Posterior vena cava (tissue), 2 donors: ENCODE data around the gene SBK3. TPM values are rescaled to one million over a fixed set of nuclear protein-coding genes. Genes with fewer than 3 reads are reported as not detected.

Experiments
- DNase-seq: peaks from one replicate; pipeline ENCODE4 v3.0.0-alpha.2; 2020; ENCODE audit warnings: low spot score
- intact Hi-C, 2 donors: fragments of 100-400 bp; cut with DNase I; formaldehyde crosslinking; loops; one replicate each; pipeline versions ENCODE4 v1.14.1 to v1.14.2; 2022 to 2023
- total RNA-seq, 2 donors: library from RNA; stranded (reverse); fragmentation: NEBNext Ultra II Directional; extraction: Animal tissue kit (Norgen Biotek cat#: 25700); gene quantifications; one replicate each; pipeline ENCODE4 v1.2.1, GENCODE V29; 2021
- donor health status: DM: yes; HTN: yes; CAD: no.
- donor health status: DM: yes; HTN: yes; CAD: no.

Gene SBK3
- total RNA-seq, 2 donors from 2014 or later: not detected

DNA sequence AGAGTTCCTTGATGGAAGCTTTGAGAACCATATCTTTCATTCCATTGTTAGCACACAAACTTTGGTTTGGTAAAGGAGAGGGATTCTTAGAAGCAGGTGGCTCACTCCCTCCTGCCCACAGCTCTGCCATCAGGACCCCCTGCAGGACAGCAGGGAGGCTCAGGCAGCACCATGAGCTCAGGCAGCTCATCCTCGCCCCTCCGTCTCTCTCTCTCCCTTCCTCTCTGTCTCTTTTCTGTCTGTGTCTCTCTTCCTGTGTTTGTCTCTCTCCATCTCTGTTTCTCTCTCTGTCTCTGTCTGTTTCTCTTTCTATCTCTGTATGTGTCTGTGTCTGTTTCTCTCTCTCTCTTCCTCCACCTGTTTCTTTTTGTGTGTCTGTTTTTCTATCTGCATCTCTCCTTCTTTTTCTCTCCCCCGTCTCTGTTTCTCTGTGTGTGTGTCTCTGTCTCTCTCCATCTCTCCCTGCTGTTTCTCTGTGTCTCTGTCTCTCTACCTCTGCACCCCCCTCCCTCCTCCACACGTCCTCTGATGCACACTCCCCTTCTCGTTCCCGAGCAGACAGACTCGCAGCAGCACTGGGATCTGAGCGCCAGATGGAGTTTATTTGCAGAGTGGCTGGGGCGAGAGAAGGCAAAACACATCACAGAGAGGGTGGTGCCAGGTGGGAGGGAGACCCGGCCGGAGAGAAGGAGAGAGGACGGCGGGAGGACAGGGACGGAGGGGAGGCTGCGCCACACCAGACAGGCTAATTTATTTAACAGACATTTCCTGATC is 17.1 kb downstream of the SBK3 start:
- DNase-seq: no peak
- intact Hi-C loops: loop anchor here in 1 of 2 donors (5.0 kb wide), 1 partner anchor 49 kb away; no protein-coding TSS in a partner anchor

DNA sequence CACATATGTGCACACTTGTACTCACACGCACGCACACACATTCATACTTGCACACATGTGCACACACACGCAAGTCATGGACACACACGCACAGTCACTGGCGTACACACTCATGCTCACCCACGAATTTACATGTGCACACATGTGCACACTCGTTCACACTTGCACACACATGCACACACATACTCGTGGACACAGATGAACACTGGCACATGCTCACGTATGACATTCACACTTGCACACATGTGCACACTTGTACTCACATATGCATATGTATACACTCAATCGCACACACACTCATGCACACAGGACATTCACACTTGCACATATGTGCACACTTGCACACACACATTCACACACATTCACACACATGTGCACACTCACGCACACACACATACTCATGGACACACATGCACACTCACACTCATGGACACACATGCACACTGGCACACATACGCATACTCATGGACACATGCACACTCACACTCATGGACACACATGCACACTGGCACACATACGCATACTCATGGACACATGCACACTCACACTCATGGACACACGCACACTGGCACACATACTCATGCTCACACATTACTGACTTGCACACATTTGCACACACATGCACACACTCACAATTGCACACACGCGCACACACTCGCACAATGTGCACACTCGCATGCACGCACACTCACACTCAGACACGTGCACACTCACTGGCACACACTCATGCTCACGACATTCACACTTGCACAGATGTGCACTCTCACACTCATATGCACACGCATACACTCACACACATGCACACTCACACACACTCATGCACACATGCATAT is 17.9 kb downstream of the SBK3 start:
- DNase-seq: no peak
- intact Hi-C loops: loop anchor here in 1 of 2 donors (5.0 kb wide), 1 partner anchor 50 kb away; no protein-coding TSS in a partner anchor

DNA sequence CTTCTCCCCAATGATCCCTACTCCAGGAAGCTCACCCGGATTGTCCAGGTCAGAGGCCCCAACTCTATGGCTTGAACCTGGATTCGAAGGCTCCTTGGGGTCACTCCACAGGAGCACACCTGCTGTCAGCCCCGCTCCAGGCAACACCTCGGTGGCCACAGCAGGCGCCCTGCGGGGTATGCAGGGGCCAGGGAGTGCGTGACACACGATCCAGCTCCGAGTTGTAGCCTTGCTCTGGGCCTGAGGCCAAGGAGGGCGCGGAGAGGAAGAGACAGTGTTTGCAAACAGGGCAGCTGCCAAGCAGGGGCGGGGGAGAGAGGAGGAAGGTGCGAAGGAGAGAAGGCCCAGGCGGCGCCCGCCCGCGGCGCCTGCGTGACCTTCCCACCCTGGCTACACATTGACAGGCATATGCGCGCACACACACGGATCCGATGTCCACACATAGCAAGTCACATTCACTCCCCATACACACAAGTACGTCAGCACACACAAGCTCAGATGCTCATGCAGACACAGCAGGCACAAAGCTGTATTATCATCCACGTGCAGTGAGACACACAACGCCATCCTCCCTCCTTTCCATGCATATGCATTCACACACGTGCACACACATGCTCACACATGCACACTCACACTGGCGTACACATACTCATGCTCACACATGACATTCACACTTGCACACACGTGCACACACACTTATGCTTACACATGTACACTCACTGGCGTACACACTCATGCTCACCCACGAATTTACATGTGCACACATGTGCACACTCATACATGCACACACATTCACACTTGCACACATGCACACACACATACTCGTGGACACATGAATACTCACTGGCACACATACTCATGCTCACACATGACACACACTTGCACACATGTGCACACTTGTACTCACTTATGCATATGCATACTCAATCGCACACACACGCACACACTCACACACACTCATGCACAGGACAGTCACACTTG is 18.8 kb downstream of the SBK3 start:
- peak; percentile 76 for DNase-seq
- intact Hi-C loops: loop anchor here in 1 of 2 donors (5.0 kb wide), 1 partner anchor 51 kb away; no protein-coding TSS in a partner anchor

DNA sequence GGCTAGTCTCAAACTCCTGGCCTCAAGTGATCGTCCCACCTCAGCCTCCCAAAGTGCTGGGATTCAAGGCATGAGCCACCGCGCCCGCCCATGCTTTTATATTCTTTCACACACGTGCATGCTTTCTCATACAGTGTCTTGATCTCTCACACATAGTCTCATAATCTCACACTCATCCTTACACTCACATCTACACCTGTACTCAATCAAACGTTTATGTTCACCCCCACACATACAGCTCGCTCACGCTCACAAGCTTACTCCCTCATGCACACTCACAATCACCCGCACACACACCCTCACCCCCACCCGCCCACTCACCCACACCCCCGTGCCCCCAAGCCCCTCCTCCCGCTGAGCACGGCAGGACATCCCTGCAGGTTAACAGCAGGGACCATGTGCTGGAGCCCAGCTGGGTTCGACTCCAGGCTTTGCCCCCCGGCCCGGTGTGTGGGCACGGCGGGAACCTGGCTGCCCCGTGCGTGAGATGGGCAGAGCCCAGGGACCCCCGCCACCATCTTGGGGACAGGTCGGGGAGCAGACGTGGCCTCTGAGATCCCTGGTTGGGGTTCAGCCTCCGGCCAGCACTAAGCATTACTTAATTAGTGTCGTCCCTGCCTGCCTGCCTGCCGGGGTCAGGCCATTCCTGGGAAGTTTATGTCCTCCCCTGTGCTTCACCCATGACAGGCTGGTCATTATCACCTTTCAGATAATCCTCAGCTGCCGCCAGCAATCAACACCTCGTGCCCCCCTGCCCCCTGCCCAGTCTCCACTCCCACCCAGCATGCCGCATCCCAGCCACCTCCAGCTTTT is 19.8 kb downstream of the SBK3 start:
- DNase-seq: peak; percentile 76
- intact Hi-C loops: loop anchor here in 1 of 2 donors (5.0 kb wide), 1 partner anchor 52 kb away; no protein-coding TSS in a partner anchor

DNA sequence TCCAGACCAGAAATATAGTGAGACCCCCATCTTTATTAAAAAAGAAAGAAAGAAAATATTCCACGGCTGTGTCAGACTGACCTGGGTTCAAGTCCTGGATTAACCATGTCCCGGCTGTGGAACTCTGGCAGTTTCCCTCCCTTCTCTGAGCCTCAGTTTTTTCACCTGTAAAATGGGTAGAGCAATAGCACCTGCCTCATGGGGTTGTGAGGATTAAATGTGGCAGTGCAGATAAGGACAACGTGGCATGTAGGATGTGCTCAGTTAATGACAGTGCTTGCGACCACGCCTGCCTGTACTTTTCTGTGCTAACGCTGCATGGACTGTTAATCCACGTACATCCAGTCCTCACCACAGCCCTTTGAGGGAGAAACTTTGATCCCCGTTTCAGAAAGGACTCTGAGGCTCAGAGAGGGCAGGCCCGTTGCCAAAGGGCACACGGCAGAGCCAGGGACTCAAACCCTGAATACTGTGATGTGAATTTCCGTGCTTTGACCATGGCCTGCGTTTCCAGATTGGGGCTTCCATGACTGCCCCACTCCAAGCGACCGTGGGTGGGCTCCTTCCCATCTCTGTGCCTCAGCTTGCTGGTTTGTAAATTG is 24.6 kb downstream of the SBK3 start:
- DNase-seq: no peak
- intact Hi-C loops: no loop called here

DNA sequence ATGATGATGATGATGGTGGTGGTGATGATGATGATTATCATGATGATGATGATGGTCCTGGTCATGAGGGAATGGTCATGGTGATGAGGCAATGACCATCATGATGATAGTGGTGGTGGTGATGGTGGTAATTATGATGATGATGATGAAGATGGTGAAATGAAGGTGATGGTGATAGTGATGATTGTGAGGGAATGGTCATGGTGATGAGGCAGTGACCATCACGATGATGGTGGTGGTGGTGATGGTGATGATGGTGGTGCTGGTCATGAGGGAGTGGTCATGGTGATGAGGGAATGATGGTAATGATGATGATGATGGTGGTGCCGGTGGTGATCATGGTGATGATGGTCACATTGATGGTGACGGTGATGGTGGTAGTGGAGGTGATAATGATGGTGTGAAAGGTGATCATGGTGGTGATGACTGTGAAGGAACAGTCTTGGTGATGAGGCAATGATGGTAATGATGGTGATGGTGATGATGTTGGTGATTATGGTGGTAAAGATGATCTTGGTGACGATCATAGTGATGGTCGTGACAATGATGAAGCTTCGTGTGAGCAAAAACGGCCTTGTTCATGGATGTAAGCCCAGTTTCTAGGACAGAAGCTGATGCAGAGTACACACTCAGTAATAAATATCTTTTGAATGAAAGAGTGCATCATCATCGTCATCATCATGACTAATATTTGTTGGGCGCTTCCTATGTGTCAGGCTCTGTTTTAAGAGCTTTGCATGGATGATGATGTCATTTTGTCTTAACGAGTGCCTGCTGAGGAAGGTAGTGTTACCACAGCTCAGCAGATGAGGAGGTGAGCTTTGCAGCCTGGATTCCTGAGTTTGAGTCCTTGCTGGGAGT is 25.7 kb downstream of the SBK3 start:
- intact Hi-C loops: loop anchor here (5.0 kb wide), 2 partner anchors 68 to 88 kb away; partner anchors contain the start of gene ZNF865 (in 2 of the 2)

DNA sequence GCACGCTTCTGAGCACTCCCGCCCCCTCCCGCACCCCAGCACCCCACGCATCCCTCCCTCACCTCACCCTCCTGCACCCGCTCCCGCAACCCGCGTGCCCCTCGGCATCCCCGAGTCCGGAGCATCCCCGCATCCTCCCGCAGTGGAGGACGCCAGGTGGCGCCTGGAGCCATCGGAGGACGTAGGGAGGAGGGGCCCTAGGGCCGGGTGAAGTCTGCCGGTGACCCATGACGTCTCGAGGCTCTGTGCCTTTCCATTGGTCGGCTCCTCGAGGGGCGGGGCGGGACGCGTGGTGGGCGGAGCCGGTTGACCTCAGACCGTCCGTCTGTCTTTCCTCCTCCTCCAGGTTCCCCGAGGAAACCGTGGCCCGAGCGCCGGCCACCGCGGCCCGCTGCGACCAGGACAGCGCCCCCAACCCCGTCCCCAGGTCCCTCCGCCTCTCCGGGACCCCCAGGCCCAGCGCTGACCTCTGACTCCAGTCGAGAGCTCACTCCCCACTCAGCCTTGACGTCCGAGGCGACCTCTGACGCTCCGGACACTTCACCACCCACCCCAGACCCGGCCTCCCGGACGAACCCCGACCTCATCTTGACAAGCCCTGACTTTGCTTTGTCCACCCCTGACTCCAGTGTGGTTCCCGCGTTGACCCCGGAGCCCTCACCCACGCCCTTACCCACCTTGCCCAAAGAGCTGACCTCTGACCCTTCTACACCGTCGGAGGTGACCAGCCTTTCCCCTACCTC is 28.3 kb downstream of the SBK3 start:
- intact Hi-C loops: loop anchor here (5.0 kb wide), 2 partner anchors 70 to 90 kb away; partner anchors contain the start of gene ZNF865 (in 2 of the 2)
- DNase-seq: peak; percentile 98

More for the DNA sequence above, 25.7 kb downstream of the SBK3 start:
- DNase-seq: no peak

DNA sequence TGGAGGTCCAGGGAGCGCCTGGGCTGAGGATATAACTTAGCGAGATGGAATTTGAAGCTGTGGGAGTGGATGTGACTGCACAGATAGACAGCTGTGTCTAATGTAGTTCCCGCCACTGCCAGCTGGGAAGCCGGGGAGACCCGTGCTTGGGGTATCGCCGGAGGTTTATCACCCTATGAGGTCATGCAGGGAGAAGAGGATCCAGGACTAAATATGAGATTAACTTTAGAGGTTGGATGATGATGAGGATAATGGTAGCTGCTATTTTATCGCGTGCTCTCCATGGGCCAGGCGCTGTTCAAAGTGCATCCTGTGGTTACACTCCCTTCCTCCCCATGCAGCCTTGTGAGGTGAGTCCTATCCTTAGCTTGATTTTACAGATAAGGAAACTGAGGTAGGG is 37.2 kb downstream of the SBK3 start:
- intact Hi-C loops: loop anchor here in 1 of 2 donors (10.0 kb wide), 2 partner anchors 213 to 363 kb away; partner anchors contain the start of gene TNNT1
- DNase-seq: no peak

DNA sequence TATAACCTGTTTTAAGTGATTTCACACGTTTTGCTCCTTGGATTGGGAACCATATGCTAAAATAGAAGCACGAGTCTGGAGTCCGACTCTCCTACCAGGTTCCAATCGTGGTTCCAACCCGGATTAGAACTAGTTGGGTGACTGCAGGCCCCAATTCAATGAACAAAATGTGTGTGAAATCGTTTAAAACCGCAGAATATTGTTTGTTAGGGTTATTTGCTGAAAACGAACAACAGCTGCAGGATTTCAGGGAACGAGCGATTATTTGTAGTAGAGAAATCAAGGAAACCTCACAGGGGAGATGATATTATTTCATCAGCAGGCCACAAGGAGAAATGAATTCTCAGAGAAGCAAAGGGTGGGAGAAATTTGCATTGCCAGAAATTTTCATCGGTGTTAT is 40.4 kb downstream of the SBK3 start:
- DNase-seq: no peak
- intact Hi-C loops: loop anchor here (5.0 to 10.0 kb wide), 3 partner anchors 38 to 360 kb away; partner anchors contain the start of gene TNNT1 (in 1 of the 2)

DNA sequence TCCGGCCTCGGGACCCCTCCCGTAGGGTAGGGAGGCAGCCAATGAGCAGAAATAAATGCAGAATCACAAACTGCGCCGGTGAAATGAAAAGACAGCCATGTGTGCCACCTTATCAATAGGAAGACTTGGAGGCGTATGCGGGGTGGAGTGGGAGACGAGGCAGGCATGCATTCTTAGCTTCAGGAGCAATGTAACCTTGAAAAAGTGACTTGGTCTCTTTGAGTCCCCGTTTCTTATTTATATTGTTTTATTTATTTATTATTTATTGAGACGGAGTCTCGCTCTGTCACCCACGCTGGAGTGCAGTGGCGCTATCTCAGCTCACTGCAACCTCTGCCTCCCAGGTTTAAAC is 41.1 kb downstream of the SBK3 start:
- intact Hi-C loops: loop anchor here (5.0 to 10.0 kb wide), 3 partner anchors 37 to 359 kb away; partner anchors contain the start of gene TNNT1 (in 1 of the 2)
- no peak for DNase-seq

DNA sequence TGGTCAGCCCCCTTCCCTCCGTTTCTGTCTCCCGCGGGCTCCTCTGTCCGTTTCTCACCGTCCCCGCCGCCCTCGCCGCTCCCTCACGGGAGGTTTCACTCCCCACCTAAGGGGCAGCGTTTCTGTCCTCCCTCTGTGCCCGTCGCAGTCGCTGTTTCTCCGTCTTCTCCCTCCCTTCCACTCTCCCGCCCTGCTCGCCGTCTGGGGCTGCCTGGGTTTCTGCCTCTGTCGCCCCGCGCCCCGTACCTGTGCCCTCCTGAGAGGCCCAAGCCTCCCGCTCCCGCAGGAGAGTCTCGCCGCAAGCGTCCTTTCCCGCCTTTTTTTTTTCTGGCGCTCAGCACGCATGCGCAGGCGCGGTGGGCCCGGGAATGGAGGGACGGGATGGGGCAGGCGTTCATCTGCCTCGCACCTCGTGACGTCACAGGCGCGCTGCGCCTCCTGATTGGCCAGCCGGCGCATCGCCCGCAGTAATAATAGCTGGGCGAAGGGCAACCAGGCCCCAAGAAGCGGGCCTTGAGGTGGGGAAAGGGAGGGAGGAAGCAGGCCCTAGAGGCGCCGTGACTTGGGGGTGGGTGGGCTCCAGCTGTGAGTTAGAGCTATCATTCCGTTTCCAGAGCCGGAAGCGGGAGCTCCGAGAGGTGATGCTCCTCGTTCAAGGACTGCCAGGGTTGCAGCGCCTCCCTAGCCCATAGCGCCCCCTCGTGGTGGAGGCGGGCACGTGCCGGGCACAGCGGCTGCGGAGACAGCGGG is 41.7 kb downstream of the SBK3 start:
- intact Hi-C loops: loop anchor here (5.0 to 10.0 kb wide), 3 partner anchors 36 to 359 kb away; partner anchors contain the start of gene TNNT1 (in 1 of the 2)
- DNase-seq: peak; percentile 98

DNA sequence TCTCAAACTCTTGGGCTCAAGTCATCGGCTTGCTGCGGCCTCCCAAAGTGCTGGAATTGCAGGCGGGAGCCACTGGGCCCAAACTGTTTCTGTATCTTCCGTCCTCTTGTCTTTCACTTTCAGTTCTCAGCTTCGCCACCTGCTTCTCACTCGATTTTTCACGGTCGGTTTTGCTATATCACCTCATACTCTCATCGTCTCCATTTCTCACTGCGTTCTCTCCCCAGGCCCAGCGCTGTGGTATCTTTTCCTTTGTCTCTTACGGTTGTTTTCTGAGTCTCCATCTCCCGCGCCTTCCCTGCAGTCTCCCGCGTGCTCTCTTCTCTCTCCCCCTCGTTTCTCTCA is 42.2 kb downstream of the SBK3 start:
- intact Hi-C loops: loop anchor here (5.0 to 10.0 kb wide), 3 partner anchors 36 to 358 kb away; partner anchors contain the start of gene TNNT1 (in 1 of the 2)

DNA sequence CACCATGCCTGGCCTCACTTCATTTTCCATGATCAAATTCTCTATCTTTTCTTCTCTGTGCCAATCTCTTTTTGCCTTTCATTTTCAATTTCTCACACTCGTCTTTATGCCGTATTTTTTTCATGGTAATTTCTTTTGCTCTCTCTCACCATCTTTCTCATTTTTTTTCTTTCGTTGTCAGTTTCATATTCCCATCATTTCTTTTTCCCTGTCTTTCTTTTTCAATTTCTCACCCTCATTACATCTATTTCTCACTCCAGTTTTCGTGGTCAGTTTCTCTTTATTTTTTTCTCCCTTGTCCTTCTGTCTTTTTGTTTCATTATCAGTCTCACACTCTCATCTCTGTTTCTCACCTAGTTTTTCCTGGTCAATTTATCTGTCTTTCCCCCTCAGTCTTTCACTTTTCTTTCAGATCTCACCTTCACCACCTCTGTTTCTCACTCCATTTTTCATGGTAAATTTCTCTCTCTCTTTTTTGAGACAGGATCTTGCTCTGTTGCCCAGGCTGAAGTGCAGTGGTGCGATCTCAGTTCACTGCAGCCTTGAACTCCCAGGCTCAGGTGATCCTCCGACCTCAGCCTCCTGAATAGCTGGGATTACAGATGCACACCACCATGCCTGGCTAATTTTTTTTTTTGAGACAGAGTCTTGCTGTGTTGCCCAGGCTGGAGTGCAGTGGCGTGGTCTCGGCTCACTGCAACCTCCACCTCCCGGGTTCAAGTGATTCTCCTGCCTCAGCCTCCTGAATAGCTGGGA is 43.0 kb downstream of the SBK3 start:
- no peak for DNase-seq
- intact Hi-C loops: loop anchor here (5.0 to 10.0 kb wide), 3 partner anchors 35 to 358 kb away; partner anchors contain the start of gene TNNT1 (in 1 of the 2)

More for the DNA sequence above, 42.2 kb downstream of the SBK3 start:
- no peak for DNase-seq

DNA sequence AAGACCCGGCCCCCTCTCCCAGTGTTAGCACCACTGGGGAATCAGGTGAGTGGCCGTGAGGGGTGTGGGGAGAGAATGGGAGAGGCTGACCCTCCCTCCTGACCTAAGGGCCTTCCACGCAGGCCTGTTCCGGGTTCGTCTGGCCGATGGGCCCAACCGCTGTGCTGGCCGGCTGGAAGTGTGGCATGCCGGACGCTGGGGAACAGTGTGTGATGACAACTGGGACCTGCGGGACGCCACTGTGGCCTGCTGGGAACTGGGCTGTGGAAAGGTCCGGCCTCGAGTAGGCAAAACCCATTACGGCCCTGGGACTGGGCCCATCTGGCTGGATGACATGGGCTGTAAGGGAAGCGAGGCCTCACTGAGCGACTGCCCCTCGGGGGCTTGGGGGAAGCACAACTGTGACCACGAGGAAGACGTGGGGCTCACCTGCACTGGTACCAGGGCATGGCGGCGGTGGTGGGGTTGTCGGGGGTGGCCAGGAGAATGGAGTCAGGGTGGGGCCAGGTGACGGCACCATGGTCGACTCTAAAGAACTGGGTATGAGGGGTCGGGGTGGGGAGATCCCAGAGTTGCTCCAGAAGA is 44.9 kb downstream of the SBK3 start:
- DNase-seq: no peak
- intact Hi-C loops: loop anchor here (5.0 to 10.0 kb wide), 3 partner anchors 33 to 356 kb away; partner anchors contain the start of gene TNNT1 (in 1 of the 2)
